Fibroblast of skin of right biceps (primary cell): ENCODE data around the gene ZNF789.
"Not testable (repeated sequence)": the region's sequence is repeated elsewhere in the genome, so short reads cannot be mapped to it uniquely, and the experiment has no call there.

Experiments used
- DNase-seq: peaks from one replicate; pipeline ENCODE4 v3.0.0-alpha.2; 2013

Gene ZNF789

GRCh38 chr7:99459087-99459486 lies 13.6 kb upstream of the ZNF789 start:
- peak; percentile 12 for DNase-seq

- no peak for DNase-seq
Measured at GRCh38 chr7:99460651-99461050, 12.0 kb upstream of the ZNF789 start.

GRCh38 chr7:99461221-99461620 lies 11.5 kb upstream of the ZNF789 start:
- no peak for DNase-seq

- no peak for DNase-seq
Measured at GRCh38 chr7:99465421-99465768, 7.3 kb upstream of the ZNF789 start.

GRCh38 chr7:99468336-99468918 lies 4.3 kb upstream of the ZNF789 start:
- no peak for DNase-seq

- no peak for DNase-seq
Measured at GRCh38 chr7:99469381-99470065, 3.2 kb upstream of the ZNF789 start.

GRCh38 chr7:99473315-99473596 lies 566 bp downstream of the ZNF789 start:
- peak; percentile 66 for DNase-seq

GRCh38 chr7:99476107-99476506 lies 3.4 kb downstream of the ZNF789 start:
- DNase-seq = no peak

- no peak for DNase-seq
Measured at GRCh38 chr7:99478464-99479440, 6.1 kb downstream of the ZNF789 start.

- no peak for DNase-seq
Measured at GRCh38 chr7:99485094-99485493, 12.4 kb downstream of the ZNF789 start.

GRCh38 chr7:99489235-99489634 lies 16.5 kb downstream of the ZNF789 start:
- DNase-seq = no peak

GRCh38 chr7:99490878-99491277 lies 18.2 kb downstream of the ZNF789 start:
- no peak for DNase-seq

- no peak for DNase-seq
Measured at GRCh38 chr7:99493823-99494222, 21.1 kb downstream of the ZNF789 start.

- DNase-seq = no peak
Measured at GRCh38 chr7:99497766-99498545, 25.3 kb downstream of the ZNF789 start.

- no peak for DNase-seq
Measured at GRCh38 chr7:99498546-99498944, 25.9 kb downstream of the ZNF789 start.

GRCh38 chr7:99499371-99499720 lies 26.7 kb downstream of the ZNF789 start:
- no peak for DNase-seq

- peak; percentile 93 for DNase-seq
Measured at GRCh38 chr7:99499721-99500636, 27.3 kb downstream of the ZNF789 start, which contains the start of gene ZNF394. ZNF394 (minus strand) TSS chr7:99500281; CDS start chr7:99500093, 188 bp downstream.

GRCh38 chr7:99500637-99501009 lies 27.9 kb downstream of the ZNF789 start:
- DNase-seq = no peak

GRCh38 chr7:99501236-99501635 lies 28.5 kb downstream of the ZNF789 start:
- DNase-seq = not testable (repeated sequence)

- DNase-seq = no peak
Measured at GRCh38 chr7:99504281-99504602, 31.6 kb downstream of the ZNF789 start.

GRCh38 chr7:99504603-99505323 lies 32.1 kb downstream of the ZNF789 start, which contains the start of gene ZKSCAN5:
ZKSCAN5 (plus strand) TSS chr7:99504662; CDS start chr7:99506045, 1,383 bp downstream.
- DNase-seq = peak; percentile 98

- no peak for DNase-seq
Measured at GRCh38 chr7:99505324-99505662, 32.6 kb downstream of the ZNF789 start.
